Pancreas (tissue), 10 donors: ENCODE data around the gene PFDN4. TPM values are rescaled to one million over a fixed set of nuclear protein-coding genes. Genes with fewer than 3 reads are reported as not detected.

Experiments used
- ATAC-seq, 4 donors: fragments of 200-7000 bp; cut with Tn5 transposase; one replicate each; pipeline versions ENCODE4 v1.8.0 to v1.9.1; 2020; ENCODE audit warnings: mild to moderate bottlenecking in 4 of 4, moderate library complexity in 4 of 4
- DNase-seq, 6 donors: peaks; one replicate each; pipeline ENCODE4 v3.0.0-alpha.2; 2020
- FAIRE-seq: peaks from 2 replicates; lab custom pipeline; 2012; peaks lifted over from hg19 to GRCh38; lab: Jason Lieb, UNC
- H3K27ac ChIP-seq, 4 donors: fragments of 200-600 bp; sonication (generic); 1 replicate in 3 of 4; 2 replicates in 1 of 4; pipeline versions ENCODE4 v1.5.0 to v1.8.0; 2020
- H3K27me3 ChIP-seq, 4 donors: fragments of 200-600 bp; one replicate each; pipeline ENCODE4 v1.8.0; 2021
- H3K36me3 ChIP-seq, 3 donors: fragments of 200-600 bp; sonication (generic) in 1 of 3; one replicate each; pipeline versions ENCODE4 v1.5.0 to v1.8.0; 2020 to 2021
- H3K4me1 ChIP-seq, 3 donors: fragments of 200-600 bp; one replicate each; pipeline ENCODE4 v1.8.0; 2021
- H3K4me3 ChIP-seq, 4 donors: fragments of 200-600 bp; sonication (generic) in 2 of 4; one replicate each; pipeline versions ENCODE4 v1.5.0 to v1.8.0; 2020 to 2021
- H3K9me3 ChIP-seq, 4 donors: fragments of 200-600 bp; one replicate each; pipeline ENCODE4 v1.8.0; 2021
- WGBS, 2 donors: extraction: QIAGEN DNeasy Blood & Tissue Kit; methylation state at CpG; one replicate each; pipeline ENCODE4 v1.1.7; 2013; 5-methylcytosine and 5-hydroxymethylcytosine counted together
- intact Hi-C, 3 donors: fragments of 100-400 bp; cut with DNase I; formaldehyde crosslinking; loops; one replicate each; pipeline versions ENCODE4 v1.11.1 to v1.14.2; 2022
- polyA plus RNA-seq, 2 donors: library from polyadenylated mRNA; stranded (reverse); fragments of 200-250 nt; gene quantifications; one replicate each; pipeline ENCODE4 v1.2.3, GENCODE V29; 2013
- total RNA-seq, 6 donors: library from RNA; stranded (reverse); fragmentation: NEBNext Ultra II Directional in 4 of 6; extraction: Animal tissue kit (Norgen Biotek cat#: 25700) in 4 of 6; gene quantifications; one replicate each; pipeline versions ENCODE4 v1.2.1 to v1.2.4, GENCODE V29; 2021 to 2023
- TF ChIP-seq, protein P1 (sequence below), 4 donors: fragments of 200-600 bp; sonication (generic) in 3 of 4; IDR thresholded peaks; one replicate each; pipeline versions ENCODE4 v1.5.0 to v1.8.0; 2021; ENCODE audit warnings: antibody characterized with exemption in 4 of 4
- donor health status: healthy with polysubstance abuse.
- donor health status: DM: no; HTN: no; CAD: no; lungs with moderate emphysema.
- donor health status: DM: no; HTN: no; CAD: no.
- donor health status: control.
- donor health status: control.
- donor health status: Bipolar disorder and iron deficiency.
- donor health status: DM: yes; HTN: yes; CAD: no.
- donor health status: DM: no; HTN: no; CAD: no.
- donor health status: DM: no; HTN: no; CAD: no.
- donor health status: DM: yes; HTN: yes; CAD: no.

PFDN4 gene
- total and polyA plus RNA-seq, 8 donors, result 7.7 to 32.9 (median 10.5) TPM

DNA sequence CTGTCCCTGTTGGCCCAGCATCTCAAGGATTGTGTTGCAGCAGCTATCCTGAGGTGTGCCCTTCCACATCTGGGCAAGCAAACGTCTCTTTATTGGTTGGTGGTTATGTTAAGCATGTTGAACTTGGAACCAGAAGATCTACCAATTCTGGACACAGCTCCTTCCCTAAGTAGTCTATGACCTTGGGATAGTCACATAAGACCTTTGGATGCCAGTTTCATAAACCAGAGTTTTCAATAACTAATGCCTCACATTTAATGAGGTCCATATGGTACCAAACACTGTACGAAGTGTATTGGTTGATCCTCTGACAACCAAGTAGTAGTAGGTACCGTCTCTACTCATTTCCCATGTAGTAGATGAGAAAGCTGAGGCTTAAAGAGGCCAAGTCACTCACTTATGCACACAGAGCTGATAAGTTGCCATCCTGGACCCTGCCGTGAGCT, 37.8 kb upstream of the PFDN4 start:
- FAIRE-seq (no peak), DNase-seq (no peak), ATAC-seq (no peak)
- Histone ChIP-seq H3K4me1 (no peaks in the 10 kb centered on the region), H3K4me3 (no peak overlapping the region), H3K36me3 (no peaks in the 10 kb centered on the region), H3K27ac (no peak overlapping the region), H3K9me3 (no peaks in the 10 kb centered on the region), H3K27me3 (peaks cover 0 to 31% (median 0%) of the 10 kb centered on the region in 4 donors)
- WGBS, 2 donors, result 40 to 61% methylated on average over 4 of the region's 4 CpGs
- intact Hi-C loops, result no loop called here
- TF ChIP-seq, protein P1, sequence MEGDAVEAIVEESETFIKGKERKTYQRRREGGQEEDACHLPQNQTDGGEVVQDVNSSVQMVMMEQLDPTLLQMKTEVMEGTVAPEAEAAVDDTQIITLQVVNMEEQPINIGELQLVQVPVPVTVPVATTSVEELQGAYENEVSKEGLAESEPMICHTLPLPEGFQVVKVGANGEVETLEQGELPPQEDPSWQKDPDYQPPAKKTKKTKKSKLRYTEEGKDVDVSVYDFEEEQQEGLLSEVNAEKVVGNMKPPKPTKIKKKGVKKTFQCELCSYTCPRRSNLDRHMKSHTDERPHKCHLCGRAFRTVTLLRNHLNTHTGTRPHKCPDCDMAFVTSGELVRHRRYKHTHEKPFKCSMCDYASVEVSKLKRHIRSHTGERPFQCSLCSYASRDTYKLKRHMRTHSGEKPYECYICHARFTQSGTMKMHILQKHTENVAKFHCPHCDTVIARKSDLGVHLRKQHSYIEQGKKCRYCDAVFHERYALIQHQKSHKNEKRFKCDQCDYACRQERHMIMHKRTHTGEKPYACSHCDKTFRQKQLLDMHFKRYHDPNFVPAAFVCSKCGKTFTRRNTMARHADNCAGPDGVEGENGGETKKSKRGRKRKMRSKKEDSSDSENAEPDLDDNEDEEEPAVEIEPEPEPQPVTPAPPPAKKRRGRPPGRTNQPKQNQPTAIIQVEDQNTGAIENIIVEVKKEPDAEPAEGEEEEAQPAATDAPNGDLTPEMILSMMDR (IDR thresholded peaks at IDR 0.05), result no peak

DNA sequence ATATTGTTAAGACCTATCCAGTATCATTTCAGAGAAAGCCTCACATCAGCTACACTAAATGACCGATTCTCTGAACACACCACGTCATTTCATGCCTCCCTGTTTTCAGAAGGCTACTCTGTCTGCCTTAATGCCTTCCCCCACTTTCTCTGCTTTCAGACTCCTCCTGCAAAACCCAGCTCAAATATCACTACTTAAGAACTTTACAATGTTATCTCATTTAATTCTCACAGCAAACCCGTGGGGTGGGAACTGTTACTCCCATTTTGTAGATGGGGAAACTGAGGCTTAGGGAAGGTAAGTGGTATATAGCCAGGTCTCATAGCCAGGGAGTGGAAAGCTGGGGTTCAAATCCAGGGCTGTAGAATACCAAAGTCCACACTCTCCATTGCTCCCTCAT, 36.9 kb upstream of the PFDN4 start:
- H3K36me3 ChIP-seq, result no peaks in the 10 kb centered on the region
- H3K27ac ChIP-seq, result no peak overlapping the region
- ATAC-seq (no peak), DNase-seq (no peak), FAIRE-seq (no peak)
- intact Hi-C loops, result no loop called here
- no peak overlapping the region for H3K4me3 ChIP-seq
- no peaks in the 10 kb centered on the region for H3K9me3 ChIP-seq
- TF ChIP-seq, protein P1 (IDR thresholded peaks at IDR 0.05), result no peak
- WGBS, 2 donors, result 30 to 55% methylated on average over 3 of the region's 3 CpGs
- peaks cover 0 to 38% (median 0%) of the 10 kb centered on the region in 4 donors for H3K27me3 ChIP-seq
- H3K4me1 ChIP-seq, result no peaks in the 10 kb centered on the region

DNA sequence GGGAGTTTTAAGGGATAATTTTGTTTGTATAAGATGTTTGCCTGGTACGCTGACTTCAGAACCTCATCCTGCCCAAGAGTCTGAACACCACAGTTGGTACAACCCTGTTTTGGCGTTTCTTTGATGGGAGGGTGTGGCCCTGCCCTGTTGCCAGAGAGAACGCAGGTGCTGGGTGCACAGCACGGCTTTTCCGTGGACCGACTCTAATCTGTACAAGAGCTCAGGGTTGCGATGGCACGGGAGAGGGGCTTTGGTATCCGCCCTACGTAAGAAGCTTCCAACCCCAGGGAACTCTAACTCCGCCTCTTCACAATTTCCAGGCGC, 35.4 kb upstream of the PFDN4 start:
- H3K27me3 ChIP-seq, result peaks cover 0 to 33% (median 0%) of the 10 kb centered on the region in 4 donors
- H3K36me3 ChIP-seq, result no peaks in the 10 kb centered on the region
- H3K9me3 ChIP-seq, result no peaks in the 10 kb centered on the region
- TF ChIP-seq, protein P1 (IDR thresholded peaks at IDR 0.05), result no peak
- no peak overlapping the region for H3K27ac ChIP-seq
- no peak overlapping the region for H3K4me3 ChIP-seq
- intact Hi-C loops, result no loop called here
- H3K4me1 ChIP-seq, result no peaks in the 10 kb centered on the region
- ATAC-seq (no peak), DNase-seq (no peak), FAIRE-seq (no peak)
- WGBS, 2 donors, result 5% methylated on average over 12 of the region's 12 CpGs

DNA sequence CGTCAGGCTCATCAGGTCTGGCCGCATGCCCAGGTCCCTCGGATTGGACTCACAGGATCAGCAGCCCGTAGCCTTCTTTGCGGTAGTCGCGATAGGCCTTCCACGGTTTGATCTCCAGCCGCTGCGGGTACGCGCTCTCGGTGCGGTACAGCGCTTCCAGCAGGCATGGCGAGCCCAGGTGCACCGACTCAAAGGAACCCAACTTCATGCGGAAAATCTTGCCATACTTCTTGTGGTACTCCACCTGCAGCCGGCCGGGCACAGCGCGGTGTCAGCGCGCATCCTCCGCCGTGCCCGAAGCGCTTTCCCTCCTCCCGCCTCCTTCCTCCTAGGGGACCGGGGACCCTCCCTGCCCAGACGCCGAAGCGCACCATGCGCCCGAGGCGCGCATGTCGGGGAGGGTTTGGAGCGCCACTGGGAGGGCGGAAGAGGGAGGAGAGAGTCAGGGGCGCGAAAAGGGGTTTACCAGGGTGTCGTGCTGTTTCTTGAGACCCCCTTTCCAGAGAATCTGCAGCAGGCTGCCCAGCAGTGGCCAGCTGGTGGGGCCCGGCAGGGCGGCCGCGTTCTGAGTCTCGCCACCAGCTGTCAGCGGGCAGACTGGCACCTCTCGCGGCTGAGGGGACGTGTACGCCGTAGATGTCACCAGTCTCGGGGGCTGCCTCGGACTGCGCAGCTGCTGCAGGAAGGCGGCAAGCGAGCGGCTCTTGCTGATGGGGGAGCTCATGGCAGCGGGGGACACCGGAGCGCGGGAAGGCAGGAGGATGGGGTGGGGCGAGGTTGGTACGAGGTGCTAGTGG, 34.8 kb upstream of the PFDN4 start:
- TF ChIP-seq, protein P1 (IDR thresholded peaks at IDR 0.05), result no peak
- Histone ChIP-seq H3K4me3 (no peak overlapping the region), H3K27me3 (peaks cover 0 to 28% (median 0%) of the 10 kb centered on the region in 4 donors), H3K9me3 (no peaks in the 10 kb centered on the region), H3K4me1 (no peaks in the 10 kb centered on the region), H3K27ac (no peak overlapping the region), H3K36me3 (no peaks in the 10 kb centered on the region)
- intact Hi-C loops, result no loop called here
- ATAC-seq (no peak), FAIRE-seq (no peak), DNase-seq (peak in 1 of 6 donors; percentile 67)
- WGBS, 2 donors, result 1 to 2% methylated on average over 58 to 66 of the region's 66 CpGs
